Keratinocyte (primary cell): ENCODE results near the gene OGDH. TPM values are rescaled to one million over a fixed set of nuclear protein-coding genes. Genes with fewer than 3 reads are reported as not detected.

ENCODE experiments used
- DNase-seq: peaks from one replicate; pipeline ENCODE4 v3.0.0-alpha.2; 2011; ENCODE audit warnings: low read depth, missing footprints, low spot score
- FAIRE-seq: peaks from 2 replicates; lab custom pipeline; 2011; peaks lifted over from hg19 to GRCh38; lab: Jason Lieb, UNC
- H2AFZ ChIP-seq: 2 replicates; pipeline ENCODE4 v1.6.0; 2012; ENCODE audit warnings: low read length, control low read depth, inconsistent platforms; ENCODE audit not compliant: control insufficient read depth
- H3K27ac ChIP-seq: 2 replicates; pipeline ENCODE4 v1.5.1; 2011; ENCODE audit warnings: low read length; ENCODE audit not compliant: control insufficient read depth, insufficient read depth
- H3K27me3 ChIP-seq: 3 replicates; pipeline ENCODE4 v1.6.0; 2011; ENCODE audit warnings: low read length; ENCODE audit not compliant: control insufficient read depth, insufficient read depth; ENCODE audit errors: extremely low read depth
- H3K36me3 ChIP-seq, 2 experiments: 2 replicates in 1 of 2; 3 replicates in 1 of 2; pipeline ENCODE4 v1.5.1; 2011; ENCODE audit warnings: low read length in 2 of 2, mild to moderate bottlenecking in 1 of 2; ENCODE audit not compliant: control insufficient read depth in 2 of 2, insufficient read depth in 2 of 2; ENCODE audit errors: extremely low read depth in 1 of 2
- H3K4me1 ChIP-seq: 3 replicates; pipeline ENCODE4 v1.5.1; 2011; ENCODE audit warnings: low read length; ENCODE audit not compliant: control insufficient read depth, insufficient read depth; ENCODE audit errors: extremely low read depth
- H3K4me2 ChIP-seq: 3 replicates; pipeline ENCODE4 v1.6.0; 2011; ENCODE audit warnings: low read depth, low read length; ENCODE audit not compliant: control insufficient read depth, insufficient read depth; ENCODE audit errors: extremely low read depth
- H3K4me3 ChIP-seq, 3 experiments: fragments of 200-600 bp in 1 of 3; sonication (generic) in 1 of 3; 2 replicates in 2 of 3; 3 replicates in 1 of 3; pipeline ENCODE4 v1.5.1; 2011 to 2016; ENCODE audit warnings: low read length in 3 of 3, mild to moderate bottlenecking in 3 of 3, control low read depth in 2 of 3, inconsistent platforms in 1 of 3, low read depth in 1 of 3, mixed read lengths in 1 of 3, mixed run types in 1 of 3, moderate library complexity in 1 of 3; ENCODE audit not compliant: control insufficient read depth in 2 of 3, insufficient read depth in 2 of 3; ENCODE audit errors: extremely low read depth in 1 of 3
- H3K79me2 ChIP-seq: 2 replicates; pipeline ENCODE4 v1.6.0; 2012; ENCODE audit warnings: low read length; ENCODE audit not compliant: control insufficient read depth, insufficient read depth
- H3K9ac ChIP-seq: 3 replicates; pipeline ENCODE4 v1.6.0; 2011; ENCODE audit warnings: low read length; ENCODE audit not compliant: control insufficient read depth, insufficient read depth; ENCODE audit errors: extremely low read depth
- H3K9me1 ChIP-seq: 3 replicates; pipeline ENCODE4 v1.6.0; 2011; ENCODE audit warnings: low read length; ENCODE audit not compliant: control insufficient read depth, insufficient read depth; ENCODE audit errors: extremely low read depth
- H3K9me3 ChIP-seq: 2 replicates; pipeline ENCODE4 v1.5.1; 2012; ENCODE audit warnings: low read depth, low read length; ENCODE audit not compliant: control insufficient read depth
- H4K20me1 ChIP-seq: 3 replicates; pipeline ENCODE4 v1.6.0; 2011; ENCODE audit warnings: low read length; ENCODE audit not compliant: control insufficient read depth, insufficient read depth; ENCODE audit errors: extremely low read depth
- CTCF ChIP-seq, 3 experiments: IDR thresholded peaks in 1 of 3; conservative IDR thresholded peaks in 1 of 3; optimal IDR thresholded peaks in 1 of 3; 2 replicates in 2 of 3; 3 replicates in 1 of 3; pipeline versions ENCODE3 to v1.5.1; 2011; ENCODE audit warnings: low read length in 3 of 3, mild to moderate bottlenecking in 3 of 3, moderate library complexity in 2 of 3, control low read depth in 1 of 3, inconsistent platforms in 1 of 3; ENCODE audit not compliant: insufficient read depth in 2 of 3; ENCODE audit errors: extremely low read depth in 1 of 3
- EZH2 ChIP-seq: IDR thresholded peaks from one replicate; pipeline ENCODE4 v1.6.1; 2012; ENCODE audit warnings: inconsistent platforms, mild to moderate bottlenecking, low read length, moderate library complexity
- dilution Hi-C: fragments of 300-500 bp; cut with MboI; formaldehyde crosslinking; loops from one replicate; pipeline ENCODE4 v1.7.0; 2020; ENCODE audit warnings: low sequenced_read_pairs; ENCODE audit not compliant: extremely low pct_ligation_motif_present
- polyA plus RNA-seq, 5 experiments: library from polyadenylated mRNA; depleted of rRNA in 3 of 5; stranded (reverse) in 3 of 5; stranded (forward) in 1 of 5; unstranded in 1 of 5; fragments of >200 nt; gene quantifications; 1 replicate in 1 of 5; 2 replicates in 3 of 5; 3 replicates in 1 of 5; pipeline versions ENCODE4 v1.2.1 to v1.2.3, GENCODE V29; 2011 to 2012; ENCODE audit warnings: missing spikeins in 2 of 5, low read depth in 1 of 5, low replicate concordance in 1 of 5

Gene OGDH
- polyA plus RNA-seq, 1 donor (not counting 4 experiments of a cell fraction or from before 2014, with no cell fraction given) = 46.4 TPM

GRCh38 chr7:44757311-44757710 lies 150.9 kb downstream of the OGDH start:
- peaks cover 16% of the 10 kb centered on the region for H3K4me1 ChIP-seq
- H4K20me1 ChIP-seq = no peaks in the 10 kb centered on the region
- H3K4me3 ChIP-seq = no peak overlapping the region
- peaks cover 12% of the 10 kb centered on the region in 2 experiments for H3K36me3 ChIP-seq
- no peak overlapping the region for H3K9ac ChIP-seq
- dilution Hi-C loops = no loop called here
- no peak overlapping the region for H3K4me2 ChIP-seq
- H3K27me3 ChIP-seq = no peaks in the 10 kb centered on the region
- no peak overlapping the region for H2AFZ ChIP-seq
- no peak overlapping the region for H3K27ac ChIP-seq
- DNase-seq = no peak
- no peak for TF ChIP-seq EZH2
- no peak for TF ChIP-seq CTCF (optimal IDR thresholded peaks at IDR 0.05 in 1 of 3, IDR thresholded peaks at IDR 0.05 in 1 of 3, conservative IDR thresholded peaks at IDR 0.05 in 1 of 3; ENCODE audit: extremely low read depth in 1 of 3, insufficient read depth in 2 of 3, low read length in 3 of 3)
- FAIRE-seq = no peak
- H3K79me2 ChIP-seq = peaks cover 25% of the 10 kb centered on the region
- no peaks in the 10 kb centered on the region for H3K9me3 ChIP-seq
- H3K9me1 ChIP-seq = peaks cover 4% of the 10 kb centered on the region

- no peak overlapping the region for H2AFZ ChIP-seq
- DNase-seq (no peak), FAIRE-seq (no peak)
- H4K20me1 ChIP-seq = no peaks in the 10 kb centered on the region
- peaks cover 23% of the 10 kb centered on the region for H3K79me2 ChIP-seq
- dilution Hi-C loops = no loop called here
- H3K4me3 ChIP-seq = no peak overlapping the region
- H3K9ac ChIP-seq = no peak overlapping the region
- H3K4me2 ChIP-seq = no peak overlapping the region
- peaks cover 5% of the 10 kb centered on the region for H3K9me1 ChIP-seq
- H3K4me1 ChIP-seq = peaks cover 17% of the 10 kb centered on the region
- H3K9me3 ChIP-seq = no peaks in the 10 kb centered on the region
- H3K27ac ChIP-seq = no peak overlapping the region
- H3K27me3 ChIP-seq = no peaks in the 10 kb centered on the region
- peaks cover 13 to 14% of the 10 kb centered on the region in 2 experiments for H3K36me3 ChIP-seq
- TF ChIP-seq CTCF (optimal IDR thresholded peaks at IDR 0.05 in 1 of 3, IDR thresholded peaks at IDR 0.05 in 1 of 3, conservative IDR thresholded peaks at IDR 0.05 in 1 of 3; ENCODE audit: extremely low read depth in 1 of 3, insufficient read depth in 2 of 3, low read length in 3 of 3) (no peak), EZH2 (no peak)
These were observed 151.3 kb downstream of the OGDH start for GRCh38 chr7:44757739-44758138.

Other genes starting within 250 kb of the OGDH start
- gene NUDCD3, start 116.0 kb upstream of the OGDH start, polyA plus RNA-seq = 57.7 to 84.9 TPM (median 58.7 TPM) in 3 replicates
- 0.01 to 0.03 TPM in 2 of 3 replicates, not detected in the other for gene NPC1L1, start 65.3 kb upstream of the OGDH start, polyA plus RNA-seq
- gene DDX56, start 32.7 kb upstream of the OGDH start, polyA plus RNA-seq = 79.9 to 95.6 TPM (median 81.6 TPM) in 3 replicates
- gene TMED4, start 24.4 kb upstream of the OGDH start, polyA plus RNA-seq = 45.8 to 52.0 TPM (median 47.6 TPM) in 3 replicates
- 3.2 to 5.4 TPM (median 4.7 TPM) in 3 replicates for gene ZMIZ2, start 142.2 kb downstream of the OGDH start, polyA plus RNA-seq
- gene PPIA, start 190.1 kb downstream of the OGDH start, polyA plus RNA-seq = 5,379 to 8,856 TPM (median 6,965 TPM) in 3 replicates
- 62.6 to 139 TPM (median 131 TPM) in 3 replicates for gene H2AZ2, start 241.5 kb downstream of the OGDH start, polyA plus RNA-seq